Psoas muscle (tissue), 8 donors: ENCODE results near the gene HOXA6. TPM values are rescaled to one million over a fixed set of nuclear protein-coding genes. Genes with fewer than 3 reads are reported as not detected.

Experiments used
- ATAC-seq, 4 donors: fragments of 200-7000 bp; cut with Tn5 transposase; one replicate each; pipeline ENCODE4 v1.9.1; 2020; ENCODE audit warnings: moderate library complexity in 3 of 4, mild to moderate bottlenecking in 2 of 4
- DNase-seq, 2 donors: peaks; one replicate each; pipeline ENCODE4 v3.0.0-alpha.2; 2020
- H3K27ac ChIP-seq: fragments of 200-600 bp; one replicate; pipeline ENCODE4 v1.8.0; 2022
- H3K27me3 ChIP-seq, 3 donors: fragments of 200-600 bp in 1 of 3; one replicate each; pipeline versions ENCODE4 v1.6.1 to v1.8.0; 2013 to 2022; ENCODE audit warnings: low read length in 2 of 3, mild to moderate bottlenecking in 2 of 3, moderate library complexity in 1 of 3; ENCODE audit not compliant: insufficient read depth in 3 of 3
- H3K36me3 ChIP-seq, 2 donors: fragments of 200-600 bp in 1 of 2; one replicate each; pipeline versions ENCODE4 v1.6.1 to v1.8.0; 2013 to 2022; ENCODE audit warnings: low read depth in 1 of 2, mild to moderate bottlenecking in 1 of 2, moderate library complexity in 1 of 2; ENCODE audit not compliant: insufficient read depth in 1 of 2
- H3K4me1 ChIP-seq: fragments of 200-600 bp; one replicate; pipeline ENCODE4 v1.8.0; 2022
- H3K4me3 ChIP-seq: fragments of 200-600 bp; one replicate; pipeline ENCODE4 v1.8.0; 2022; ENCODE audit warnings: mild to moderate bottlenecking
- H3K9me3 ChIP-seq: fragments of 200-600 bp; one replicate; pipeline ENCODE4 v1.8.0; 2022
- WGBS, 3 donors: extraction: QIAGEN DNeasy Blood & Tissue Kit; methylation state at CpG; one replicate each; pipeline versions ENCODE4 v1.1.6 to v1.1.7; 2013; 5-methylcytosine and 5-hydroxymethylcytosine counted together
- intact Hi-C, 2 donors: fragments of 100-400 bp; cut with DNase I; formaldehyde crosslinking; loops; one replicate each; pipeline versions ENCODE4 v1.11.0 to v1.14.2; 2022
- polyA plus RNA-seq, 3 donors: library from polyadenylated mRNA; stranded (reverse); fragments of 200-250 nt; gene quantifications; one replicate each; pipeline ENCODE4 v1.2.3, GENCODE V29; 2013
- total RNA-seq, 4 donors: library from RNA; stranded (reverse); fragmentation: NEBNext Ultra II Directional in 2 of 4; extraction: Animal tissue kit (Norgen Biotek cat#: 25700) in 2 of 4; gene quantifications; one replicate each; pipeline versions ENCODE4 v1.2.1 to v1.2.4, GENCODE V29; 2021 to 2023
- TF ChIP-seq, protein P1 (sequence below): fragments of 200-600 bp; IDR thresholded peaks from one replicate; pipeline ENCODE4 v1.8.0; 2022; ENCODE audit warnings: antibody characterized with exemption
- donor health status: healthy with polysubstance abuse.
- donor health status: DM: no; HTN: no; CAD: no; lungs with moderate emphysema.
- donor health status: Bipolar disorder and iron deficiency.
- donor health status: healthy.
- donor health status: DM: yes; HTN: yes; CAD: no.
- donor health status: DM: no; HTN: no; CAD: no.
- donor health status: DM: no; HTN: no; CAD: no.
- donor health status: DM: yes; HTN: yes; CAD: no.

The HOXA6 gene
- total and polyA plus RNA-seq, 7 donors = 0.64 to 3.7 (median 2.9) TPM

DNA sequence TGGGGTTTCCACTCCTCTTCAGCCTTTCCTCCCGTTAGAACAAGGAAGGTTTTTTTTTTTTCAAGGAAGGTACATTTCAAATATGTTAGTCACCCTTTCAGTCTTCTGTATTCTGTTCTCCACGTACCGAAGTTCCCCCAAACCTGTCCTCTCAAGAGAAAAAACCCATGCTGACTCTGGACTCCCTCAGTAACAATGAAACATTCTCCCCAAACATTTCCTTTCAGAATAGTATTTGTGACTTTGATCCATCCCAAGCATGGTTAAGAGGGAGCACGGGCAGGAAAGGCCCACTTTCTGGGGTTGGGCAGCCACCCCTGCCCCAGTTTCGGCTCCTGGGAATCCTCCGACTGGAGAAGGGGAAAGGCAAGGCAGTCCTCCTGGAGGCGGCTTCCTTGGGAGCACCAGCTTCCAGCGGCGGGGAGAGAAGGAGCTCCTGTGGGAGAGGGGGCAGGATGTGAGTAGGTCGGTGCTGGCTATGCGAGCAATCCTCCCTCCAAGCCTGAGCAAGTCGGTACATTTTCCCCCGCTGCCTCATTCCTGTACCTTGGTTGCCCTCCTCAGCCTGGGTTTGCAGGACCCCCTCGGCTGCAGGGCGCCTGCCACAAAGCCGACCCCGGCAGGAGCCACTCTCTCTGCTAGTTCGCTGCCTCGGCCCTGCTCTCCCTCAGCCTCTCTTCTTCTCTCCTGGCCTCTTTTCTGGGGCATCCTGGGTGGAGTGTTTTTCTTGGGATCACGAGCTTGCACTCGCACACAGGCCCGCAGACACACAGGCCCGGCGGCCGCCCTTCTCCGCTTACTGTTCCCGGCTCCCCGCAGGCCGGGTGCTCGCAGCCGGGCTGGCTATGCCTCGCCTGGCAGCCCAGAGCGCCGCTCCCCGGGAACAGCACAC is 49.6 kb downstream of the HOXA6 start:
- H3K36me3 ChIP-seq = peaks cover 0 to 18% of the 10 kb centered on the region in 2 donors
- intact Hi-C loops = loop anchor here in 1 of 2 donors (2.0 kb wide), 1 partner anchor 233 kb away; the partner anchor contains the start of gene SKAP2
- H3K4me3 ChIP-seq = peak overlapping the region; percentile 98
- H3K27ac ChIP-seq = peak overlapping the region; percentile 73
- DNase-seq = peak in 1 of 2 donors; percentile 65
- H3K9me3 ChIP-seq = no peaks in the 10 kb centered on the region
- TF ChIP-seq, protein P1, sequence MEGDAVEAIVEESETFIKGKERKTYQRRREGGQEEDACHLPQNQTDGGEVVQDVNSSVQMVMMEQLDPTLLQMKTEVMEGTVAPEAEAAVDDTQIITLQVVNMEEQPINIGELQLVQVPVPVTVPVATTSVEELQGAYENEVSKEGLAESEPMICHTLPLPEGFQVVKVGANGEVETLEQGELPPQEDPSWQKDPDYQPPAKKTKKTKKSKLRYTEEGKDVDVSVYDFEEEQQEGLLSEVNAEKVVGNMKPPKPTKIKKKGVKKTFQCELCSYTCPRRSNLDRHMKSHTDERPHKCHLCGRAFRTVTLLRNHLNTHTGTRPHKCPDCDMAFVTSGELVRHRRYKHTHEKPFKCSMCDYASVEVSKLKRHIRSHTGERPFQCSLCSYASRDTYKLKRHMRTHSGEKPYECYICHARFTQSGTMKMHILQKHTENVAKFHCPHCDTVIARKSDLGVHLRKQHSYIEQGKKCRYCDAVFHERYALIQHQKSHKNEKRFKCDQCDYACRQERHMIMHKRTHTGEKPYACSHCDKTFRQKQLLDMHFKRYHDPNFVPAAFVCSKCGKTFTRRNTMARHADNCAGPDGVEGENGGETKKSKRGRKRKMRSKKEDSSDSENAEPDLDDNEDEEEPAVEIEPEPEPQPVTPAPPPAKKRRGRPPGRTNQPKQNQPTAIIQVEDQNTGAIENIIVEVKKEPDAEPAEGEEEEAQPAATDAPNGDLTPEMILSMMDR = no peak
- H3K4me1 ChIP-seq = peaks cover 12% of the 10 kb centered on the region
- WGBS, 3 donors = 53 to 57% (median 55%) methylated on average over 31 to 35 of the region's 35 CpGs
- ATAC-seq = peak in 1 of 4 donors; percentile 39
- no peaks in the 10 kb centered on the region for H3K27me3 ChIP-seq

GRCh38 chr7:27096768-27097514 is 50.6 kb downstream of the HOXA6 start:
- intact Hi-C loops = loop anchor here in 1 of 2 donors (2.0 kb wide), 1 partner anchor 232 kb away; the partner anchor contains the start of gene SKAP2
- Histone ChIP-seq H3K4me3 (peak overlapping the region; percentile 98), H3K27me3 (no peaks in the 10 kb centered on the region), H3K4me1 (peaks cover 12% of the 10 kb centered on the region), H3K27ac (peak overlapping the region; percentile 73), H3K36me3 (peaks cover 0 to 18% of the 10 kb centered on the region in 2 donors), H3K9me3 (no peaks in the 10 kb centered on the region)
- DNase-seq = peak; percentile 56 to 68
- ATAC-seq = peak; percentile 7 to 72 (median 71)
- WGBS, 3 donors = 1 to 3% (median 1%) methylated on average over 40 to 41 of the region's 41 CpGs
- TF ChIP-seq, protein P1 = no peak

GRCh38 chr7:27095897-27096767 is 51.4 kb downstream of the HOXA6 start, which contains the start of gene HOXA1:
Gene HOXA1 (minus strand): TSS chr7:27096000. CDS start chr7:27095912, 88 bp downstream.
- DNase-seq (peak; percentile 83 to 89), ATAC-seq (peak; percentile 72 to 89 (median 84))
- intact Hi-C loops = loop anchor here in 1 of 2 donors (2.0 kb wide), 1 partner anchor 231 kb away; the partner anchor contains the start of gene SKAP2
- H3K9me3 ChIP-seq = no peaks in the 10 kb centered on the region
- WGBS, 3 donors = 0 to 1% (median 1%) methylated on average over 58 to 68 of the region's 68 CpGs
- H3K27me3 ChIP-seq = no peaks in the 10 kb centered on the region
- peak within 1 kb of the TSS; percentile 98 for H3K4me3 ChIP-seq
- H3K36me3 ChIP-seq = peaks cover 0 to 18% of the 10 kb centered on the region in 2 donors
- H3K27ac ChIP-seq = peak within 1 kb of the TSS; percentile 73
- peaks cover 12% of the 10 kb centered on the region for H3K4me1 ChIP-seq
- TF ChIP-seq, protein P1 = no peak

Other genes with a start within 250 kb of the HOXA6 start
- under 1 TPM in 2 of 4 donors, not detected in 2; 0.17 to 0.21 TPM for gene HOXA1, start 51.8 kb downstream of the HOXA6 start, total RNA-seq
- gene HOXA1, start 51.8 kb downstream of the HOXA6 start, polyA plus RNA-seq = under 1 TPM; 0.03 to 0.22 (median 0.22) TPM
- gene HOXA2, start 45.1 kb downstream of the HOXA6 start, total RNA-seq = 1 to 10 TPM in 1 of 4 donors, under 1 TPM in 3; 0.17 to 1.1 (median 0.53) TPM
- gene HOXA2, start 45.1 kb downstream of the HOXA6 start, polyA plus RNA-seq = under 1 TPM; 0.23 to 0.42 (median 0.29) TPM
- gene HOXA4, start 17.0 kb downstream of the HOXA6 start, total RNA-seq = 10 to 100 TPM in 2 of 4 donors, 1 to 10 TPM in 2; 7.2 to 11.5 (median 9.1) TPM
- gene HOXA4, start 17.0 kb downstream of the HOXA6 start, polyA plus RNA-seq = 10 to 100 TPM in 2 of 3 donors, 1 to 10 TPM in 1; 6.8 to 20.8 (median 12.5) TPM
- 10 to 100 TPM in 1 of 4 donors, 1 to 10 TPM in 3; 4.7 to 18.8 (median 8.1) TPM for gene HOXA5, start 4.1 kb downstream of the HOXA6 start, total RNA-seq
- gene HOXA5, start 4.1 kb downstream of the HOXA6 start, polyA plus RNA-seq = 1 to 10 TPM; 2.6 to 7.6 (median 4.6) TPM
- gene HOXA3, start 4.8 kb upstream of the HOXA6 start, total RNA-seq = 1 to 10 TPM; 3.3 to 5.6 (median 4.2) TPM
- gene HOXA3, start 4.8 kb upstream of the HOXA6 start, polyA plus RNA-seq = 1 to 10 TPM in 1 of 3 donors, under 1 TPM in 2; 0.65 to 2.6 (median 0.97) TPM
- gene HOXA7, start 8.9 kb upstream of the HOXA6 start, total RNA-seq = 1 to 10 TPM; 4.7 to 8.4 (median 6.7) TPM
- 10 to 100 TPM in 1 of 3 donors, 1 to 10 TPM in 2; 2.9 to 10.2 (median 6.2) TPM for gene HOXA7, start 8.9 kb upstream of the HOXA6 start, polyA plus RNA-seq
- gene HOXA9, start 17.8 kb upstream of the HOXA6 start, total RNA-seq = 10 to 100 TPM in 1 of 4 donors, 1 to 10 TPM in 1, under 1 TPM in 1, not detected in 1; 0.81 to 19.9 (median 4.9) TPM
- 10 to 100 TPM; 13.8 to 55.9 (median 18.2) TPM for gene HOXA9, start 17.8 kb upstream of the HOXA6 start, polyA plus RNA-seq
- gene HOXA10, start 26.5 kb upstream of the HOXA6 start, total RNA-seq = 10 to 100 TPM in 2 of 4 donors, under 1 TPM in 1, not detected in 1; 0.81 to 34.3 (median 19.2) TPM
- 10 to 100 TPM; 17.2 to 77.5 (median 32.0) TPM for gene HOXA10, start 26.5 kb upstream of the HOXA6 start, polyA plus RNA-seq
- 1 to 10 TPM in 1 of 4 donors, not detected in 3; 1.1 TPM for gene HOXA11, start 37.5 kb upstream of the HOXA6 start, total RNA-seq
- under 1 TPM; 0.08 to 0.90 (median 0.25) TPM for gene HOXA11, start 37.5 kb upstream of the HOXA6 start, polyA plus RNA-seq
- under 1 TPM in 1 of 4 donors, not detected in 3; 0.06 TPM for gene HOXA13, start 52.3 kb upstream of the HOXA6 start, total RNA-seq
- under 1 TPM in 2 of 3 donors, not detected in 1; 0.01 to 0.08 TPM for gene HOXA13, start 52.3 kb upstream of the HOXA6 start, polyA plus RNA-seq
- not detected for gene EVX1, start 95.0 kb upstream of the HOXA6 start, total RNA-seq
- not detected for gene EVX1, start 95.0 kb upstream of the HOXA6 start, polyA plus RNA-seq